ENCODE data around the gene SLC19A2. TPM values are rescaled to one million over a fixed set of nuclear protein-coding genes. Genes with fewer than 3 reads are reported as not detected.

The SLC19A2 gene
- total and polyA plus RNA-seq, 2 of the 8 experiments (the other 6 are each of a cell fraction or from before 2014, with no cell fraction given) = 21.2 to 23.2 TPM

DNA sequence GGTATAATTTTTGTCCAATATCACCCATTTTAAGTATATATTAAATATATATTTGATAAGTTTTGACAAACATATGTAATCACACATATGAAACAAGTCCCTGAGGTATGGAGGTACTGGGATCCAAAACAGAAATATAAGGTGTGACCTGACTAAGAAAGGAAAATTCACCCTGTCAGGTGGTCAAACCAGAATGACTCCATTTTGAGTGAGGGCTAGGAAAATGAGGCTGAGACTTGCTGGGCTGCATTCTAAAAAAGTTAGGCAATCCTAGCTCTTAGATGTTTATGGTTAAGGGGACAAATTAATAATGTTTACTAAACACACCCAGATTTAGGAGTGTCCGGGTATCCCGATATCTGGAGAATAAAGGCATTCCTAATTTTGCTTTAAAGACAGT, 11.6 kb upstream of the SLC19A2 start:
- TF ChIP-seq CEBPB (IDR thresholded peaks at IDR 0.05; ENCODE audit: low read depth, low read length) (no peak), KDM5A (IDR thresholded peaks at IDR 0.05; ENCODE audit: low read length) (no peak), HDAC6 (IDR thresholded peaks at IDR 0.05; ENCODE audit: low read depth, low read length) (no peak), PHF8 (conservative IDR thresholded peaks at IDR 0.05; ENCODE audit: low read depth, low read length) (no peak)
- no peak for FAIRE-seq
- no peak overlapping the region for H2AK5ac ChIP-seq (ENCODE audit: low read depth, low read length)

More for the DNA sequence above, 11.6 kb upstream of the SLC19A2 start:
- no peak overlapping the region for H3K23ac ChIP-seq (ENCODE audit: insufficient read length)
- no peaks in the 10 kb centered on the region for H3K23me2 ChIP-seq (ENCODE audit: low read depth, low read length)
- no peak overlapping the region for H3K4me3 ChIP-seq (ENCODE audit: extremely low read depth in 1 of 4, insufficient read depth in 2 of 4, low read depth in 3 of 4, low read length in 4 of 4)
- DNase-seq (ENCODE audit: low read depth in 1 of 2, low spot score in 2 of 2) = no peak
- H3K9me3 ChIP-seq (ENCODE audit: insufficient read depth in 2 of 2, low read depth in 1 of 2, low read length in 1 of 2) = no peaks in the 10 kb centered on the region
- no peaks in the 10 kb centered on the region for H3K36me3 ChIP-seq (ENCODE audit: control insufficient read depth in 2 of 4, insufficient read depth in 4 of 4, low read length in 3 of 4)
- CTCF ChIA-PET (ENCODE audit: partially characterized antibody) = no interaction called here
- H3K27me3 ChIP-seq (replicated peaks in 1 of 4; ENCODE audit: control insufficient read depth in 3 of 4, extremely low read depth in 1 of 4, insufficient read depth in 3 of 4, low read length in 3 of 4) = no peaks in the 10 kb centered on the region
- no peak overlapping the region for H3K14ac ChIP-seq (ENCODE audit: insufficient read length)
- H2BK12ac ChIP-seq (ENCODE audit: low read depth, low read length) = no peak overlapping the region
- no peak overlapping the region for H2AFZ ChIP-seq (ENCODE audit: low read length)
- H3K79me2 ChIP-seq (ENCODE audit: control insufficient read depth in 1 of 2, insufficient read depth in 2 of 2, low read length in 2 of 2) = no peaks in the 10 kb centered on the region
- H3K56ac ChIP-seq (replicated peaks; ENCODE audit: insufficient read length, low read depth, low read length) = no peak overlapping the region
- H4K5ac ChIP-seq (ENCODE audit: insufficient read length, low read depth, low read length) = no peak overlapping the region
- no peak overlapping the region for H4K91ac ChIP-seq (replicated peaks; ENCODE audit: insufficient read length, low read length)
- no peak overlapping the region for H2BK5ac ChIP-seq (ENCODE audit: low read depth, low read length)
- H3K4ac ChIP-seq (replicated peaks; ENCODE audit: insufficient read length, low read depth, low read length) = no peak overlapping the region
- H4K8ac ChIP-seq (ENCODE audit: extremely low read depth, insufficient read depth, low read length) = no peak overlapping the region
- no peaks in the 10 kb centered on the region for H3K4me1 ChIP-seq (replicated peaks in 1 of 4; ENCODE audit: control insufficient read depth in 3 of 4, insufficient read depth in 4 of 4, low read length in 3 of 4)
- H3K27ac ChIP-seq (ENCODE audit: low read depth, low read length) = no peak overlapping the region
- no peak overlapping the region for H2BK15ac ChIP-seq (ENCODE audit: low read length)
- WGBS, 2 experiments (ENCODE audit: extremely low coverage in 1 of 2, insufficient coverage in 1 of 2, insufficient read length in 1 of 2, insufficient replicate concordance in 2 of 2, low coverage in 1 of 2, low lambda C conversion rate in 2 of 2, missing lambda C conversion rate in 1 of 2) = 85% methylated on average over 2 of the region's 2 CpGs; no CpG with 5 or more reads in 1 of the 2 experiments
- H4K20me1 ChIP-seq (replicated peaks in 1 of 2; ENCODE audit: control insufficient read depth in 1 of 2, insufficient read depth in 2 of 2, low read length in 2 of 2) = no peaks in the 10 kb centered on the region
- H3K79me1 ChIP-seq (ENCODE audit: low read depth, low read length) = no peaks in the 10 kb centered on the region
- H2BK120ac ChIP-seq (replicated peaks; ENCODE audit: low read depth, low read length) = no peak overlapping the region
- no peak overlapping the region for H2BK20ac ChIP-seq (ENCODE audit: low read length)
- no peak overlapping the region for H3K4me2 ChIP-seq (ENCODE audit: insufficient read depth in 1 of 2, low read depth in 2 of 2, low read length in 2 of 2)
- H3K9ac ChIP-seq (replicated peaks in 1 of 4; ENCODE audit: extremely low read depth in 1 of 4, low read depth in 3 of 4, low read length in 3 of 4) = no peak overlapping the region
- no peak overlapping the region for H3K18ac ChIP-seq (ENCODE audit: extremely low read depth, low read length)
- POLR2A ChIA-PET (ENCODE audit: partially characterized antibody) = no interaction called here

Data from H1 (cell line).